ENCODE measurements around the gene GRIP1.

- TF ChIP-seq CTCF (IDR thresholded peaks at IDR 0.05): no peak
- no peak for TF ChIP-seq POLR2AphosphoS5 (IDR thresholded peaks at IDR 0.05)
- no peak for TF ChIP-seq EP300 (IDR thresholded peaks at IDR 0.05)
Measured at GRCh38 chr12:66321435-66321834, 357.4 kb downstream of the GRIP1 start.
